D341Med (cell line): ENCODE measurements around the gene FANCE.
"Not testable (repeated sequence)": the region's sequence is repeated elsewhere in the genome, so short reads cannot be mapped to it uniquely, and the experiment has no call there.

Experiments used
- DNase-seq: peaks from one replicate; pipeline ENCODE4 v3.0.0; 2012; ENCODE audit warnings: low spot score

Gene FANCE

GRCh38 chr6:35498422-35499067 is 46.4 kb downstream of the FANCE start:
- no peak for DNase-seq

GRCh38 chr6:35499372-35499771 is 47.2 kb downstream of the FANCE start:
- DNase-seq, result no peak

GRCh38 chr6:35500782-35501181 is 48.6 kb downstream of the FANCE start:
- DNase-seq, result no peak

GRCh38 chr6:35501784-35502183 is 49.6 kb downstream of the FANCE start:
- DNase-seq, result no peak

- DNase-seq, result no peak
These were observed 51.4 kb downstream of the FANCE start for GRCh38 chr6:35503534-35503933.

- DNase-seq, result no peak
These were observed 53.9 kb downstream of the FANCE start for GRCh38 chr6:35505999-35506412.

- no peak for DNase-seq
These were observed 54.4 kb downstream of the FANCE start for GRCh38 chr6:35506536-35506935.

- DNase-seq, result no peak
These were observed 55.1 kb downstream of the FANCE start for GRCh38 chr6:35507221-35507620.

- peak; percentile 2 for DNase-seq
These were observed 55.9 kb downstream of the FANCE start for GRCh38 chr6:35508027-35508426.

- DNase-seq, result peak; percentile 14
These were observed 56.4 kb downstream of the FANCE start for GRCh38 chr6:35508542-35508941.

- peak; percentile 22 for DNase-seq
These were observed 58.9 kb downstream of the FANCE start for GRCh38 chr6:35510916-35511561.

- no peak for DNase-seq
These were observed 59.4 kb downstream of the FANCE start for GRCh38 chr6:35511562-35511941.

- DNase-seq, result no peak
These were observed 59.9 kb downstream of the FANCE start for GRCh38 chr6:35512006-35512405.

GRCh38 chr6:35512740-35513139 is 60.6 kb downstream of the FANCE start, which contains the start of gene TULP1:
TSS of gene TULP1 (minus strand) at chr6:35512896. CDS start at chr6:35512858, 38 bp downstream.
- no peak for DNase-seq

GRCh38 chr6:35514587-35514986 is 62.4 kb downstream of the FANCE start:
- no peak for DNase-seq

GRCh38 chr6:35515939-35516338 is 63.8 kb downstream of the FANCE start:
- not testable (repeated sequence) for DNase-seq
